Common myeloid progenitor, CD34-positive (primary cell): ENCODE measurements around the gene CRLF1.

Source experiments
- CTCF ChIA-PET: fragments of 350-600 bp; sonication (Branson Sonifier 250); formaldehyde crosslinking; loops from one replicate; lab custom pipeline; 2021; ENCODE audit warnings: antibody characterized with exemption; lab: Charles Lee
- POLR2A ChIA-PET: fragments of 350-600 bp; sonication (Branson Sonifier 250); formaldehyde crosslinking; loops from one replicate; lab custom pipeline; 2021; ENCODE audit warnings: antibody characterized with exemption; lab: Charles Lee
- DNase-seq, 3 donors: peaks; one replicate each; pipeline versions ENCODE4 v3.0.0 to v3.0.0-alpha.2; 2013
- H3K27ac ChIP-seq, 2 experiments: 1 replicate in 1 of 2; 2 replicates in 1 of 2; pipeline ENCODE4 v1.7.0; 2013; ENCODE audit warnings: inconsistent platforms in 2 of 2, low read length in 2 of 2, mild to moderate bottlenecking in 2 of 2, low read depth in 1 of 2, moderate library complexity in 1 of 2; ENCODE audit not compliant: severe bottlenecking in 2 of 2, insufficient read depth in 1 of 2, poor library complexity in 1 of 2
- H3K27me3 ChIP-seq, 5 experiments: replicated peaks in 2 of 5; 1 replicate in 3 of 5; 2 replicates in 2 of 5; pipeline versions ENCODE4 v1.6.1 to v1.7.0; 2013; ENCODE audit warnings: low read length in 4 of 5, mild to moderate bottlenecking in 2 of 5, moderate library complexity in 2 of 5, inconsistent platforms in 1 of 5; ENCODE audit not compliant: insufficient read depth in 5 of 5, control insufficient read depth in 4 of 5
- H3K36me3 ChIP-seq, 4 experiments: 1 replicate in 2 of 4; 2 replicates in 2 of 4; pipeline versions ENCODE4 v1.6.1 to v1.7.0; 2013; ENCODE audit warnings: low read length in 3 of 4, control low read depth in 1 of 4, mild to moderate bottlenecking in 1 of 4; ENCODE audit not compliant: control insufficient read depth in 4 of 4, insufficient read depth in 4 of 4
- H3K4me1 ChIP-seq, 4 experiments: 1 replicate in 3 of 4; 2 replicates in 1 of 4; pipeline versions ENCODE4 v1.6.1 to v1.7.1; 2013; ENCODE audit warnings: low read length in 3 of 4, mild to moderate bottlenecking in 3 of 4, control low read depth in 1 of 4, inconsistent platforms in 1 of 4, moderate library complexity in 1 of 4; ENCODE audit not compliant: control insufficient read depth in 4 of 4, insufficient read depth in 4 of 4; ENCODE audit errors: control extremely low read depth in 1 of 4
- H3K4me3 ChIP-seq, 7 experiments: 1 replicate in 4 of 7; 2 replicates in 3 of 7; pipeline versions ENCODE4 v1.5.1 to v1.7.0; 2013; ENCODE audit warnings: mild to moderate bottlenecking in 7 of 7, low read length in 6 of 7, moderate library complexity in 6 of 7, inconsistent platforms in 2 of 7, low read depth in 2 of 7, control low read depth in 1 of 7; ENCODE audit not compliant: insufficient read depth in 4 of 7, control insufficient read depth in 1 of 7; ENCODE audit errors: extremely low read depth in 1 of 7
- H3K9me3 ChIP-seq, 5 experiments: 1 replicate in 4 of 5; 2 replicates in 1 of 5; pipeline versions ENCODE4 v1.6.1 to v1.7.1; 2013; ENCODE audit warnings: low read length in 4 of 5, mild to moderate bottlenecking in 2 of 5, inconsistent platforms in 1 of 5, low read depth in 1 of 5, moderate library complexity in 1 of 5; ENCODE audit not compliant: control insufficient read depth in 4 of 5, insufficient read depth in 2 of 5; ENCODE audit errors: control extremely low read depth in 1 of 5
- WGBS: methylation state at CpG from one replicate; pipeline ENCODE4 v1.1.5; 2013; ENCODE audit not compliant: insufficient coverage; 5-methylcytosine and 5-hydroxymethylcytosine counted together

CRLF1 gene

GRCh38 chr19:18650468-18651041, 44.0 kb upstream of the CRLF1 start:
- Histone ChIP-seq H3K9me3 (no peaks in the 10 kb centered on the region), H3K27me3 (no peaks in the 10 kb centered on the region), H3K4me1 (peaks cover 0 to 38% (median 29%) of the 10 kb centered on the region in 4 experiments), H3K36me3 (peaks cover 0 to 5% (median under 1%) of the 10 kb centered on the region in 4 experiments), H3K27ac (no peak overlapping the region), H3K4me3 (no peak overlapping the region)
- no peak for DNase-seq
- ChIA-PET POLR2A (no interaction called here), CTCF (no interaction called here)
- WGBS = 94% methylated on average over 32 of the region's 34 CpGs

GRCh38 chr19:18650021-18650390, 43.4 kb upstream of the CRLF1 start:
- no peaks in the 10 kb centered on the region for H3K9me3 ChIP-seq
- H3K27ac ChIP-seq = no peak overlapping the region
- DNase-seq = no peak
- POLR2A ChIA-PET = no interaction called here
- no peaks in the 10 kb centered on the region for H3K27me3 ChIP-seq
- H3K4me1 ChIP-seq = peaks cover 0 to 42% (median 33%) of the 10 kb centered on the region in 4 experiments
- peak overlapping the region in 5 of 7 experiments; percentile 24 to 68 (median 52) for H3K4me3 ChIP-seq
- WGBS = 15% methylated on average over 16 of the region's 17 CpGs
- H3K36me3 ChIP-seq = peaks cover 0 to 5% (median under 1%) of the 10 kb centered on the region in 4 experiments
- CTCF ChIA-PET = no interaction called here

DNA sequence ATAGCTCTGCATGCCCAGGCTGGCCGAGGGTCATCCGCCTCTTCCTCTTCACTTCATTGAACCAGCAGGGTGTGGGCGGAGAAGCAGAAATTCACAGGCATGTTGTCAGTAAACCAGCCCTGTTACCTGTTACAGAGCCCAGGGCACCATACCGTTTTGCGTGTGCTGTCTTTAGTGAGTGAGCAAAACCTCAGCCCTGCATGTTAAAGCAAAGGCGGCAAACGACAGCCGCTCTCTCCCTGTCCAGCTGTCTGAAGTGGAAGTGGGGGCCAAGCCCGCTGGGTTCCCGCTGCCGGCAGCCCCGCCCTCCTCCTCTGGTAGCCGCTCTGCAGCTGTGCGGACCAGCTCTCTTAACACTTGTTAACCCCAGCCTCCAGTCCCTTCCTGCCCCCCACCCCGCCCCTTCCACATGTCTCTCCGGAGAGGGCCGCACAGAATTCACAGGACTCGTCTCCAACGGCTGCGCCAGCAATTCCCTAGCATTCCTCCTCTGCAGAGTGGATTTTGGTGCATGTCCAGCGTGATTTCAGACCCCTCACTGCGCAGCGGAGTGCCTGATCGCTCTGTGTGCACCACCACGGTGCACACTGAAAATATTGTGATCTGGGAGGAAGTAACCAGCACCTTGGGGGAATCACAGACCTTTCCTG, 42.9 kb upstream of the CRLF1 start:
- no peaks in the 10 kb centered on the region for H3K27me3 ChIP-seq
- H3K4me3 ChIP-seq = peak overlapping the region in 6 of 7 experiments; percentile 4 to 68 (median 46)
- H3K27ac ChIP-seq = no peak overlapping the region
- CTCF ChIA-PET = interaction anchor here (2.1 kb wide), 1 partner anchor 56 kb away, joined by 6 read pairs; no protein-coding TSS in a partner anchor
- POLR2A ChIA-PET = interaction anchor here (0.6 kb wide), 1 partner anchor 15 kb away, joined by 3 read pairs; no protein-coding TSS in a partner anchor
- WGBS = under 1% methylated on average over 21 of the region's 25 CpGs
- H3K9me3 ChIP-seq = no peaks in the 10 kb centered on the region
- DNase-seq = peak in 2 of 3 donors; percentile 69 to 79
- H3K4me1 ChIP-seq = peaks cover 0 to 47% (median 38%) of the 10 kb centered on the region in 4 experiments
- peaks cover 0 to 5% (median under 1%) of the 10 kb centered on the region in 4 experiments for H3K36me3 ChIP-seq

DNA sequence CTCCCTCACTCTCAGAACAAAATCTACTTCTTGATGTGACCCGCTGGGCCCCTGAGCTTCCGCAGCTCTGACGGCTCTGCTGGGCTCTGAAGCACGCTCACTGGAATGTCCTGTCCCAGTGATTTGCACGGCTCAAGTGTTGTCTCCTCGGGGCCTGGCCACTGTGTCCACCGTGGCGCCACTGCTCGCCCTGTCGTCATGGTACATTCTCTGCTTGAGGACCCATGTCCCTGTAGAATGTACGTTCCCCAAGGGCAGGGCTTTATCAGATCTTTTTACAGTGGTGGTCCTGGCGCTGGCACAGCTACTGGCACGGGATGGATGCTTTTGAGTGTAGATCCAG, 42.3 kb upstream of the CRLF1 start:
- Histone ChIP-seq H3K9me3 (no peaks in the 10 kb centered on the region), H3K4me3 (peak overlapping the region in 5 of 7 experiments; percentile 26 to 68 (median 52)), H3K4me1 (peaks cover 0 to 52% (median 42%) of the 10 kb centered on the region in 4 experiments), H3K27me3 (no peaks in the 10 kb centered on the region), H3K27ac (no peak overlapping the region), H3K36me3 (peaks cover 0 to 5% (median under 1%) of the 10 kb centered on the region in 4 experiments)
- WGBS = 72% methylated on average over 13 of the region's 13 CpGs
- ChIA-PET POLR2A (interaction anchor here (0.6 kb wide), 1 partner anchor 15 kb away, joined by 3 read pairs; no protein-coding TSS in a partner anchor), CTCF (interaction anchor here (1.4 to 2.1 kb wide), 2 partner anchors 55 to 160 kb away, joined by 3 to 6 read pairs; no protein-coding TSS in a partner anchor)
- DNase-seq = no peak

GRCh38 chr19:18647807-18648206, 41.2 kb upstream of the CRLF1 start:
- H3K4me1 ChIP-seq = peaks cover 0 to 52% (median 42%) of the 10 kb centered on the region in 4 experiments
- H3K9me3 ChIP-seq = no peaks in the 10 kb centered on the region
- no peak for DNase-seq
- no peaks in the 10 kb centered on the region for H3K27me3 ChIP-seq
- ChIA-PET POLR2A (no interaction called here), CTCF (interaction anchor here (1.4 to 2.1 kb wide), 2 partner anchors 54 to 159 kb away, joined by 3 to 6 read pairs; no protein-coding TSS in a partner anchor)
- 96% methylated on average over 8 of the region's 10 CpGs for WGBS
- peaks cover 0 to 5% (median under 1%) of the 10 kb centered on the region in 4 experiments for H3K36me3 ChIP-seq
- H3K4me3 ChIP-seq = no peak overlapping the region
- H3K27ac ChIP-seq = no peak overlapping the region

GRCh38 chr19:18647371-18647767, 40.8 kb upstream of the CRLF1 start:
- Histone ChIP-seq H3K36me3 (peaks cover 0 to 5% (median under 1%) of the 10 kb centered on the region in 4 experiments), H3K9me3 (no peaks in the 10 kb centered on the region), H3K27ac (no peak overlapping the region), H3K4me1 (peaks cover 0 to 52% (median 42%) of the 10 kb centered on the region in 4 experiments), H3K4me3 (no peak overlapping the region), H3K27me3 (no peaks in the 10 kb centered on the region)
- CTCF ChIA-PET = interaction anchor here (2.1 kb wide), 1 partner anchor 54 kb away, joined by 6 read pairs; no protein-coding TSS in a partner anchor
- POLR2A ChIA-PET = no interaction called here
- WGBS = 100% methylated on average over 1 of the region's 1 CpG
- no peak for DNase-seq
